COLO668 (cell line): ENCODE data around the gene SAPCD1.
A peak's percentile ranks its signal among the peaks of the same experiment; 100 is the strongest.

Experiments
- DNase-seq: peaks from one replicate; lab custom pipeline; 2025; ENCODE audit not compliant: unreplicated experiment; lab: John Stamatoyannopoulos, UW

The SAPCD1 gene

DNA sequence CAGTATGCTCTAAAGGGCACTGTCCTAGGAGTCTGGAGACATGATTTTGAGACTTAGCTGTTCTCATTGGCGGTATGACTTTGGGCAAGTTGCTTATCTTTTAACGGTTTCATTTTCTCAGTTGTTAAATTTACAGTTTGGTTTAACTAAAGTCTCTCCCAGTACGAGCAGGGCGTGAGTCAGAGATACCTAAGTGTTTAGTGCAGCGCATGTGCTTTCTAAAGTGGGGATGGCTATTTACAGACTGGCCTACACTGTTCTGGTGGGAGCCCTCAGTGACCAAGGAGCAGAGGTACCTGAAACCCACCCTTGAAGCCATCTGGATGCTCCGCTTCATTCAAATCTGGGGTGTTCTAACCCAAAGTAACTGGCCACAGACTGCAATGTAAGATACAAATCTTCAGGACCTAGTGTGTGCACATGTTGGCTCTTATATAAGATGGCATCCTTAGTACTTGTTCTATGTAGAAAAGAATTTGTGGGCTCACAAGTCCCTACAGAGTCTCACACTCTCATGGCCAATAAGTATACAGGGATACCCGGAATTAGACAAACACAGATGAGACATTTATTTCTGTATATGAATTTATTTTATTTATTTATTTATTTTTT is 11.9 kb upstream of the SAPCD1 start:
- DNase-seq = no peak

DNA sequence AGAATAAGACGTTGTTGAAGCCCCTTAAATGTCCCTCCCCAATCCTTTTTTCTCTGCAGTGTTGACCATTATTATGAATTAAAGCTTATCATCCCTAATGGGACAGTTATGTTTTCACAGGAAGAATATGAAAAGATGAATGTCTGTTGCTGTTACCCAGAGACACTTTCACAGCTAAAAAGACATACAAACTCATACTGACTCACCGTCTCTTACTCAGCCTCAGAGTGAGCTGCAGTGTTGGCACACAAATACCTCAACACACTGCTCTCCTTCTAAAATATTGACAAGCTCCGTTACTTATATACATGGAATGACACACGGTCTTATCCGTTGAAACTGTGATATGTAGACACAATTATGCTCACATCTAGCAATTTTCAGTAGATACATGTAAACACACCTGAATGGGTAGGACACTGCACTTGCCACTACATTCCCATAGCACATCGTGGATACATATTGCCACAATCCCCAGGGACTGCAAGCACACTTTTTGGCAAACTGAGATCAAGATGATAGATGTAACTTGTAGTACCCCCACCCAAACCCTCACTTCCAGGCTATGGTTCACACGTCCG is 9.6 kb upstream of the SAPCD1 start:
- DNase-seq = no peak

DNA sequence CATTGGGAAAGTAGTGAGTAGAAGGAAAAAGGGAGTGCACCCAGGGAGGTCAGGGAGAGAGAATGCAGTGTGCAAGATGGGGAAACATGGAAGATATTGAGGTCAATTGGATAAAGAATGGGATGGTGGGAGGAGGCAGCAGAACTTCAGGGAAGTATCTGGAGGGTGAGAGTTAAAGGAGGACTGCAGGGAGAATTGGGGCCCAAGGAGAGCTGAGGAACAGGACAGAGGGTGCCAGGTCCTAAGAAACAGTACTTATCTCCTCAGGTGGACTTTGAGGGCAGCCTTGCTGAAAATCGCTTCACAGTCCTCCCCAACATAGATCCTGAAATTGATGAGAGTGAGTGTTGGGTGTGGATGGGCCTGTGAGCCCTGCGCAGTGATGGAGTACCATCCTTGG is 4.2 kb upstream of the SAPCD1 start:
- DNase-seq = no peak

DNA sequence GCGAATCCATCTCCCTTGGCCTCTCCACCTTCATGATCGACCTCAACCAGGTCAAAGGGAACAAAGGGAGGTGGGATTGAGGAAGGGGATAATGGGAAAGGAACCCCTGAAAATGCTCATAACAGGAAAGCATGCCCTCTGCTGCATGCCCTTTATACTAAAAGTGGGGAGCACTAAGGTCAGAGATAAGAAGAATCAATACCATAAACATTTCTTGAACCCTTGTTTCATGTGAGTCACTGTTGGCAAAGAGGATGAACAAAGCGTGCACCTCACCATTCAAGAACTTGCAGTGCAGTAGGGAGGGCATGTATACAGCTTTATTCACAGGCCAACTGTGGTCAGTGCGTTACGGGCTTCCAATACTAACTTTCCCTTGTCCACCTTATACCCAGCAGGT is 1.7 kb upstream of the SAPCD1 start:
- no peak for DNase-seq

DNA sequence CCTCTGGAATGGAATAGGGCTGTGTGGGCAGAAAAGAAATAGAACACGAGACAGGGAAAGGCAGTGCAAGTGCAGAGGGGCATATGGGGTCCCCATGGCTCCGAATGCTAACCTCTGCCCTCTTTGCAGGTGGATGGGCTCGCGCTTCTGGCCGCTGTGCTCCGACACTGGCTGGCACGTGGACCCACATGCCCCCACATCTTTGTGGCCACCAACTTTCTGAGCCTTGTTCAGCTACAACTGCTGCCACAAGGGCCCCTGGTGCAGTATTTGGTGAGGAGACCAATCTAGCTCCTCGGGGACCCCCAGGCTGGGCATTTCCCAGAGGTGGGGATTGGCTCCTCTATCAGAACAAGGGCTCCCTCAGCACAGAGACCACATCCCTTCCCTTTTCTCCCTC is 1.1 kb upstream of the SAPCD1 start:
- no peak for DNase-seq

DNA sequence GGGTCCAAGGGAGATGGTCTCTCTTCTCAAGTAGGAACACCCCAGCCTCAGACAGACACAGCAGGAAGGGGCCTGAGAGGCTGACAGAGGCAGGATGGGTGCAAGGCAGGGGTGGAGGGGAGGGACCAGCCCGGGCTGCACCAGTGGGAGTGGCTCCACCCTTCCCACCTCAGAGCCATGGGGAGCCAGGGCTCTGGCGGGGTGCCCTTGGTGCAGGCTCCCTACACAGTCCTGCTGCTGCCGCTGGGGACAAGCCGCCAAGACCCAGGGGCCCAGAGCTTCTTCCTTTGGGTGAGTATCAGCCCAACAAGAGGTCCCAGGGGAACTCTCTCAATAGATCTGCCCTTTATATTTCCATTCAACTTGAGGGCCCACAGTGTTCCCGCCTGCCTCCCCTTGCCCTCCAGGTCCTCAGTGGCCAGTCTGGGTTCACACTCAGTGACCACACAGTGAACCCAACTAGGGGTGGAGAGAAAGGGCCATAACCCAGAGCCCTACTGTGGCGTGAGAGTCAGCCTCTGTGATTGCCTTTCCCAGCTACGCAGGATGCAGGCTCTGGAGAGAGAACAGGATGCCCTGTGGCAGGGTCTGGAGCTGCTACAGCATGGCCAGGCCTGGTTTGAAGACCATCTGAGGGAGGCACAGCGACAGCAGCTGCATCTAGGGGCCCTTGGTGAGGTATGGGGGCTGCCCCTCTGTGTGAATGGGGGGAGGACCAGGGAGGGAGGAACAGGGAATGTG is 592 bp downstream of the SAPCD1 start:
- no peak for DNase-seq

DNA sequence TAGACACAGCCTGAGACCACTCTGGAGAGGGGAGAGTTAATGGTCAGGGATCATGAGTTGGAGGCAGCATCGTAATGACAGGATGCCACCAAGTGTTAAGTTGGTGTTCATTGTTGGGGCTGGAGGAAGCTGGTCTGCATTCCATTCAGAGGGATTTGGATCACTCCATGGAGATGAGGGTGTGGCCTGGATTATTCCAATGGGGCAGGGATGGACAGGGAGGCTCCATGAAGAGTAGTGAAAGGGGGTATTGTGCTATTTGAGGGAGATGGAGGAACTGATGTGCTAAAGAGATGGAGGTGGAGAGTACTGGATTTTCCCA is 1.1 kb downstream of the SAPCD1 start:
- DNase-seq = no peak

DNA sequence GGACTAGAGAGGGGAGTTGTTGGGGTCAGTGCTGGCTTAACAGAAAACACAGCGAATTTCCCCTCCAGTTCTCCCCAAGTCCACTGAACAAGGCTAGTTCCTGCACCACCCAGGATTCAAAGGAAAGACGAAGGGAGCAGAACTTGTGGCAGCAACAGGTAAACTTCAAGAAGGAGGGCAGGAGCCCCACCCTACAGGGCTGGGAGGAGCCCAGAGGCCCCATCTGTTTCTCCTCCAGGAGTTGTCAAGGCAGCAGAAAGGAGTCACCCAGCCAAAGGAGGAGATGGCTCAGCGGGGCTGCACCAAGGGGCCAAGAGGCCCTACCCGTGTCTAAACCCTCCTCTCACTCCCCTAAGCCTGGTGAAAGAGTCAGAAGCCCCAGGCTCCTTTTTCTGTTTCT is 1.7 kb downstream of the SAPCD1 start:
- DNase-seq = no peak

DNA sequence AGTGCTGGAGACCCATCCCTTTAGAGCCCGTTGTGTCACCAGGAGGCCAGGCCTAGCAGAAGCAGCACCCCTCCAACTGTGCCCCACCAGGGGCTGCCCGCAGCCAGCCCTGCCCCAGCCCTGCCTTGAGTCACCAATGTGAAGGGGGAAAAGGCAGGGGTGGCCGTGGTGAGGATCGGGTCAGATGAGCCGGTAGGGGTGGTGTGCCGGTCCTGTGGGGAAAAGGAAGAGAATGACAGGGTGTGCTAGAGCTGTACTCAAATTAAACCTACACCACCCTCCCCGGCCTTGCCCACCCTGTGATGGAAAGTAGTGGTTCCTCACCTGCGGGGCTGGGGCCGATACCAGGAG is 3.1 kb downstream of the SAPCD1 start:
- no peak for DNase-seq

DNA sequence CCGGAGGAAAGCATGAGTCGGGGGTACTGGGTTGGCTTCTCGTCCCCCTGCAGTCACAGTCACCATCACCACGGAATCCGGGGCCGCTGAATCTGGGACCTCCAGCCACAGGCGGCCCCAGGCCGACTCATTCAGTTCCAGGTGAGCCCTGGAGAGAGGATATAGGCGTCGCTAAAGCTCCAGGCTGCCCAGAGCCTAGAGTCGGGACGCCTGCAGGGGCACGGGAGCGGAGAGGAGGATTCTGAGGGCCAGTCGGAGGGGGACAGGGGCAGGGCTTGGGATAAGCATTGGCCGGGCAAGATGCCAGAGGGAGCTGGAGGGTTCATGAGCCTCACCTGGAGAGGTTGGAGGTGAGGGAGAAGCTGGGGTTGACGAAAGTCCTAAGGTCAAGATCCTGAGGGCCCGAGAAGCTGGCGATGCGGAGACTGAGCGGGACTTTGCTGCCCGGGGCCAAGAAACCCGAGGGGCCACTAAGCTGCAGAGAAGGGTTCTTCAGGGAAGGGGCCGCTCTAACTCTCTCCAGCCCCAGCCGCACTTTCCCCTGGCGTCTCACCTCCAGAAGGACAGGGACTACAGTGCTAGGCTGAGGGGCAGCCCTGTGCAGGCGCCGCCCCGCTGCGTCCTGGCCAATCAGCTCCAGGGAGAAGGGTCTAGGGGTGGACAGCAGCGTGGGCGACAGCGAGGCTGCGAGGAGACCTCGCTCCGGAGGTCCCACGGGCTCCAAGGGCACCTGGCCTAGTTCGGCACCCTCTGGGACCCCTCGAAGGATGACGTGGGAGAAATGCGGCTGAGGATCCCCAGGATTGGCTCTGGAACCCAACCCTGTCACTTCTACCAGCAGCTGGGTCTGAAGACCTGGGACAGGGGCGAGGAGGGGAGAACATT is 3.7 kb downstream of the SAPCD1 start:
- no peak for DNase-seq

DNA sequence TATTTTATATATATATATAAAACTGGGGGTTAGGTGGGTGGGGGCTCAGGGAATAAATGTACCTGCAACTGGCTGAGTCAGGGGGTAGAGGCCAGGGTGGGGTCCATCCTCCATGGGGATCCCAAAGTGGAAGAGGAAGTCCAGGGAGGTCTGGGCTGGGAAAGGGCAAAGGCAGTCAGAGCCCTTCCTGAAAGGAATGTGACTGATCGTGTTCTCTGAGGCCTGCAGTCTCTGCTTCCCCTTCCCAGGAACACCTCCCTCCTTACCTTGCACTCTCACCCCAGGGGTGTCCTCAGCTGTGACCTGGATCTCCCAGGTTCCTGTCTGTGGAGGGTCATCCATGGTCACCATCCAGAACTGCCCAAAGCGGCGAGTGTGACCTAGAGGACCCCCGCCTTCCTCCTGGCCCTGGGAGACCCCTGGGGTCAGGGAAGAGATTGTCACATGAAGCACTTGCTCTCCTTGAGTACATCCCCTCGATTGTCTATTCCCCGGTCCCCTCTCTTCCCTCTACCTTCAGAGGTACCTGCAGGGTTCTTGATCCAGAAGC is 4.7 kb downstream of the SAPCD1 start:
- DNase-seq = no peak

DNA sequence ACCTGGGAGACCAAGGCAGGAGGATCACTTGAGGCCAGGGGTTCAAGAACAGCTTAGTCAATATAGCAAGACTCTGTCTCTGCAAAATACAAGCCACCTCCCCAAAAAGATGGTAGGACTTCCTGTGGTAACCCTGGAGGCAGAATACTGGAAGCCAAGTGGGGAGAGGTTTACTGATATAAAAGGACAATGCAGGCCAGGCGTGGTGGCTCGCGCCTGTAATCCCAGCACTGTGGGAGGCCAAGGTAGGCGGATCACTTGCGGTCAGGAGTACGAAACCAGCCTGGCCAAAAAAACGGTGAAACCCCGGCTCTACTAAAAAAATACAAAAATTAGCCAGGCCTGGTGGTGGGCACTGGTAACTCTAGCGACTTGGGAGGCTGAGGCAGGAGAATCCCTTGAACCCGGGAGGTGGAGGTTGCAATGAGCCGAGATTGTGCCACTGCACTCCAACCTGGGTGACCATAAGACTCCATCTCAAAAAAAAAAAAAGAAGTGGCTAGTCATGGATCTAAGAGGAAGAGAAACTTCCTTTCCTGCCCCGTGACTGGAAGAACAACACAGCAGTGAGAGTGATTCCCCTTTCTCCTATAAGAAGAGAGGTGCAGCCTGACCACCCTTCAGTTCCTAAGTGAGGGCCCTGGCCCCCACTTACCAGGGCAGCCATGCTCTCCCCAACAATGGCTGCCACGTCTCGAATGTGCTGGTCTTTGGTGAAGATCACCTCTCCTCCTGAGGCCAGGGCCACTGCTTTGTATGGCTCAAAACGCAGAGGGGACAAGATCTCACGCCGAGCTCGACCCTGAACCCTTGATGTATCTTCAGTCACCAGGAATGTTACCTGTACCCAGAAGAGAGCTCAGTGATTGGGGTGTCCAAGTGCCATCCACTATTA is 6.2 kb downstream of the SAPCD1 start:
- DNase-seq = no peak

DNA sequence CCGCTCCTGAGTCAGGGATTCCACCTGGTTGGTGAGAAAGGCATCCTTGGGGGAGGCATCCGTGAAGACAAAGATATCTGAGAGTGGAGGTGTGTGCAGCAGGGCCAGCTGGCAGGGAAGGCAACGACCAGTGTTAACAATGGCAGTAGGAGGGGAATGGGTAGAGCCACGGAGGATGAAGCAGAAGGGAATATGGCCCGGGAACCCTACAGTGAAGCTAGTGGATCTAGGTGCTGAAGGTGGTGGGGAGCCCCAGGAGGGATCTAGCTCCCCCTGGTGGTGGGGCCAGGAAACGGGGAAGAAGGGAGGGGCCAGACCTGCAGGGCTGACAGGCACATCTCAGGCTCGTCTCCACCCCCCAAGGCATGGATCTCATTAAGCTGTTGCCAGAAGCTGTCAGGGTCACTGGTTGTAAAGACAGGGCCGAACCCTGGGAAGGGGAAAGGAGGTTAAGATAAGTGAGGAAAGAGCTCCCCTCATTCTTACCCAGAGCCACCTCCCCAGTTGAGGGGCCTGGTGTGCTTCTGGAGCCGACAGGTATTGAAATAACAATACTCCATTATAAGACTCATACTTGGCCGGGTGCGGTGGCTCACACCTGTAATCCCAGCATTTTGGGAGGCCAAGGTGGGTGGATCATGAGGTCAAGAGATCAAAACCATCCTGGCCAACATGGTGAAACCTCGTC is 7.4 kb downstream of the SAPCD1 start:
- DNase-seq = peak; percentile 66

DNA sequence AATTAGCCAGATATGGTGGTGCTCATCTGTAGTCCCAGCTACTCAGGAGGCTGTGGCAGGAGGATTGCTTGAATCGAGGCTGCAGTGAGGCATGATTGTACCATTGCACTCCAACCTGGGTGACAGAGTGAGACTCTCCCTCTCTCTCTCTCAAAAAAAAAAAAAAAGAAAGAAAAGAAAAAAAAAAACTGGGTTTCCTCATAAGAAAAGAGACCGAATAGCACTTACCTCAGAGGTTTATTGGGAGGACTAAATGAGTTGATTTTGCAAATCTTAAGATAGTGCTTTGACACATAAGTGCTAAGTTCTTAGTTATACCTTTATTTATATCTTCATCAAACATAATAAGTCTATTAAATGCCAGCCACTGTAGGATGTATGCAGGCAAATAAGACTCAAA is 8.4 kb downstream of the SAPCD1 start:
- no peak for DNase-seq

DNA sequence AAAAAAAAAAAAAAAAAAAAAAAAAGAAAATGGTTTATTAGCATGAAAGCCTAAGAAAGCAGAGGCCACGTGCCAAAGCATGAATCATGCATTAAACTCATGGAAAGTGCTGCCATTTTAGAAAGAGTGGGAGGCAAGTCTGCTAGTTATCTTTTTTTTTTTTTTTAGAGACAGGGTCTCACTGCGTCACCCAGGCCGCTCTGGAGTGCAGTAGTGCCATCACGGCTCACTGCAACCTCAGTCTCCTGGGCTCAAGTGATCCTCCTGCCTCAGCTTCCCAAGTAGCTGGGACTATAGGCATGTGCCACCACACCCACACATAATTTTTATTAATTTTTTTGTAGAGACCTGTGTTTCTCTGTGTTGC is 9.5 kb downstream of the SAPCD1 start:
- DNase-seq = no peak

DNA sequence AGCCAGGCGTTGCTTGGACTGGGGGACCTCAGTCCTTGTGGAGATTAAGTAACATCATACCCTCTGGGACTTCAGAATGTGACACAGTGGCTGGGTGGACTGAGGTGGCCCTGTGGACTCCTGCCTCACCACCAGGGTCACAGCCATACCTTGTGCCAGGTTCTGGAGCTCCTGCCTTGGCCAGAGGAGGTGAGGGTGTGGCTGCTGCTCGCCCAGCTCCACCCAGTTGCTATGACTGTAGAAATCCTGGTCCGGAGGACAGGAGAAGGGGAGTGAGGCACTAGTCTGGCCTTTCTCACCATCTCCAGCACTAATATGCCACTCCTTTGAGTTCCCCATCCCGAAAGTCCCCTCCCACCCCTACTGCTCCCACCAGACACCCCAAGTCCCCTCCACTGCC is 12.7 kb downstream of the SAPCD1 start:
- DNase-seq = no peak

DNA sequence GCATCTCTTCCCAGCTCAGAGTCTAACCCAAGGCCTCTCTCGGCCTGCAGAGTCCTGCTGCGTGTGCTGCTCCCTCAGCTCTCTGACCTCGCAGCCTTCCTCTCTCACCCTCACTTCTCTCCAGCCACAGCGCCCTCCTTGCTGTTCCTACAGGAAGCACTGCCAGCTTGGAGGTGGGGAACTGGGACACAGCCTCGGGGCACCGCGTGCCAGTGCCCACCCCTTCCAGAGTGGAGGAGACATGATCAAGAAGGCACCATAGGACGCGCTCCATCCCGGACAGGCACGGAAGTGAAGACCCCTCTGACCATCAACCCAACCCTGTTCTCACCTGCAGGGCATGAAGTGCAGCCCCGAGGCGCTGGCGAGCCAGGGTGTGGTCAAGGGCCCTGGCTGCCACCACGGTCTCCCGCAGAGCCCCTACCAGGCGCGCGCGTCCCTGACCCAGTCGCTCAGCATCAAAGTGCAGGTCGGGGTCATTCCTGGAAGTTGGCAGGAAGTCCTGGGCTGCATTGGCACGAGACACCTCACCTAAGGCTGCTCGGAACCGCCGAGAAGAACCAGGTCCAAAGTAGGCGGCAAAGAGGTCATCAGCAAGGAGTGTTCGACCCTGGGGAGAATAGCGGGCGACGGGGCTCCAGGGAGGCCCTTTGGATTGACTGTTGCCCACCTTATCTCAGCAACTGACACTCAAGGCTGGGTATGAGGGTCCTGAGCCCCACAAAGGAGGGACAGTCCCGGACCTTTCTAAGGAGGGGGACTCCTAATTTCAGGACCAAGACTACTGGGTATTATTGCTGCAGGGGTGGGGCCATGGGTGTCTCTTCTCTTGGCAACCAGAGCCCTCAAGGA is 13.4 kb downstream of the SAPCD1 start:
- no peak for DNase-seq

DNA sequence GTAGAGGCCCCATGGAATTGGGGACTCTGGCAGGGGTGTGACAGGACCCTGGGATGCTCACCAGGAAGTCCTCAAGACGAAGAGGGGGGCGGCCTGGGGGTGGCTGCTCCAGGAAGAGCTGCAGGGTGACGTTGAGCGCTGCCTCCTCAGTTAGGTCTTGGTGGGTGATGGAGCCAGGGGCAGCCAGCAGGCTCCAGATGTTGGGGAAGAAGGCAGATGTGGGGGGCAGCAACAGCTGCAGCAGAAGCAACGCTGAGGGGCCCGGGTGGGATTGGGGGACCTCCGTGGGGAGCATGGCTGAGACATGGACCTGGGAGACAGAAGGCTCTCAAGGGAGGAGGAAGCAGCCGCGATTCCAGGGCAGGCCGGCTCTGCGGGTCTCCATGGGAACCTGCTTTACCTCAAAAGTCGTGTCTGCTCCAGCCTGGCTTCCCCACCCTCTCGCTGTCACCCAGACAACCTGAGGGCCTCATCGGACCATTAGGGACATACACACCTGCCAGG is 14.1 kb downstream of the SAPCD1 start:
- DNase-seq = peak; percentile 63
